ENCODE measurements around the gene PMEL.

PMEL gene

GRCh38 chr12:55919032-55919431, 46.8 kb downstream of the PMEL start:
- peak in 2 of 3 donors; percentile 36 to 44 for DNase-seq

- DNase-seq: peak; percentile 47 to 82 (median 77)
These were observed 50.4 kb downstream of the PMEL start for GRCh38 chr12:55915482-55915859.

- no peak for DNase-seq
These were observed 52.9 kb downstream of the PMEL start for GRCh38 chr12:55912908-55913307.

- no peak for DNase-seq
These were observed 56.3 kb downstream of the PMEL start for GRCh38 chr12:55909513-55909884.

- no peak for DNase-seq
These were observed 56.9 kb downstream of the PMEL start for GRCh38 chr12:55908726-55909512.

GRCh38 chr12:55906056-55906455, 59.8 kb downstream of the PMEL start:
- DNase-seq: peak in 2 of 3 donors; percentile 23 to 36
